ENCODE measurements around the gene IQCH. TPM values are rescaled to one million over a fixed set of nuclear protein-coding genes. Genes with fewer than 3 reads are reported as not detected.

IQCH gene
- total RNA-seq, 1 experiment from 2014 or later: 1.1 TPM

DNA sequence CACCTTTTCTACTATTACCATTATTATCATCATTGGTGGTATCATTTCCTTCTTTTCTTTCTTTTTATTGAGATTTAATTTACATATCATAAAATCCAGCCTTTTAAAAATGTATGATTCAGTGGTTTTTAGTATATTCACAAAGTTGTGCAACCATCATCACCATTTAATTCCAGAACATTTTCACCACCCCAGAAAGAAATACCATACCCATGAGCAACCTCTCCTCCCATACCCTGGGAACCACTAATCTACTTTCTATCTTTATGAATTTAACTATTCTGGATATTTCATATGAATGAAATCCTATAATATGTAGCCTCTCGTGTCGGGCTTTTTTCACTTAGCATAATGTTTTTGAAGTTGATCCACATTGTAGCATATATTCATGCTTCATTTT is 29.2 kb upstream of the IQCH start:
- no peak overlapping the region for H3K23ac ChIP-seq (ENCODE audit: insufficient read length, low read depth, low read length)
- no peak overlapping the region for H3K56ac ChIP-seq (ENCODE audit: insufficient read length, low read depth, low read length)
- no peak overlapping the region for H2AFZ ChIP-seq (ENCODE audit: low read length)
- WGBS (ENCODE audit: extremely low coverage, insufficient read length, low lambda C conversion rate): no CpG with 5 or more reads among the region's 2 CpGs
- H3K27me3 Mint-ChIP-seq (ENCODE audit: low read depth): no peaks in the 10 kb centered on the region
- no peaks in the 10 kb centered on the region for H3K27me3 ChIP-seq (ENCODE audit: insufficient read depth, low read length)
- no peak overlapping the region for H4K8ac ChIP-seq (replicated peaks; ENCODE audit: insufficient read length, low read depth, low read length)
- no peak overlapping the region for H3K14ac ChIP-seq (ENCODE audit: insufficient read depth, low read length)
- H3K9me3 ChIP-seq (ENCODE audit: control insufficient read depth, low read depth, low read length): no peaks in the 10 kb centered on the region
- no peak overlapping the region for H4K91ac ChIP-seq (ENCODE audit: insufficient read length, low read depth, low read length)
- H2BK5ac ChIP-seq (ENCODE audit: insufficient read length, low read length): no peak overlapping the region
- H2BK20ac ChIP-seq (ENCODE audit: low read depth, low read length, poor library complexity, severe bottlenecking): no peak overlapping the region
- DNase-seq: no peak
- no peaks in the 10 kb centered on the region for H4K20me1 ChIP-seq (ENCODE audit: control insufficient read depth, insufficient read depth, insufficient read length)
- no peak overlapping the region for H3K27ac Mint-ChIP-seq
- H3K9ac ChIP-seq (ENCODE audit: extremely low read depth, insufficient read length, low read length): no peak overlapping the region
- H3K79me2 ChIP-seq (ENCODE audit: insufficient read depth, low read length): no peaks in the 10 kb centered on the region
- H3T11ph ChIP-seq (ENCODE audit: low read length): no peak overlapping the region
- H3K4ac ChIP-seq (ENCODE audit: low read depth, low read length): no peak overlapping the region
- no peaks in the 10 kb centered on the region for H3K23me2 ChIP-seq (ENCODE audit: insufficient read length, low read depth, low read length, poor library complexity, severe bottlenecking)
- H2BK120ac ChIP-seq (ENCODE audit: low read depth, low read length, poor library complexity, severe bottlenecking): no peak overlapping the region
- peaks cover 1 to 15% (median 11%) of the 10 kb centered on the region in 3 experiments; a peak in 4 of 7 replicates for H3K36me3 Mint-ChIP-seq (ENCODE audit: insufficient read depth in 1 of 3, low read depth in 3 of 3)
- H2AK5ac ChIP-seq (ENCODE audit: insufficient read length, low read length): no peak overlapping the region
- H2BK15ac ChIP-seq (ENCODE audit: low read depth, low read length): no peak overlapping the region
- no peaks in the 10 kb centered on the region for H3K9me3 Mint-ChIP-seq
- no peak overlapping the region for H3K27ac ChIP-seq (ENCODE audit: insufficient read length, low read depth, low read length)
- no peak overlapping the region for H3K4me3 Mint-ChIP-seq
- no peak overlapping the region for H4K5ac ChIP-seq (ENCODE audit: insufficient read length, low read depth, low read length)
- H3K18ac ChIP-seq (ENCODE audit: insufficient read length, low read depth, low read length): no peak overlapping the region
- no peaks in the 10 kb centered on the region for H3K79me1 ChIP-seq (ENCODE audit: insufficient read depth, low read depth, low read length, poor library complexity, severe bottlenecking)
- no peaks in the 10 kb centered on the region for H3K4me1 Mint-ChIP-seq
- no peaks in the 10 kb centered on the region for H3K4me1 ChIP-seq (ENCODE audit: insufficient read depth, low read length)
- no peak for TF ChIP-seq CTCF (conservative IDR thresholded peaks at IDR 0.05)
- H2BK12ac ChIP-seq (ENCODE audit: insufficient read length, low read depth, low read length): no peak overlapping the region
- H3K4me2 ChIP-seq (ENCODE audit: insufficient read depth, insufficient read length, low read length): no peak overlapping the region

All from H9 (cell line).